Fibroblast of mammary gland (primary cell): ENCODE data around the gene LUC7L2.
A peak's percentile ranks its signal among the peaks of the same experiment; 100 is the strongest.
"Not testable (repeated sequence)": the region's sequence is repeated elsewhere in the genome, so short reads cannot be mapped to it uniquely, and the experiment has no call there.

Source experiments
- DNase-seq: peaks from one replicate; pipeline ENCODE4 v3.0.0-alpha.2; 2010; ENCODE audit warnings: low read depth
- H3K4me3 ChIP-seq: 2 replicates; pipeline ENCODE4 v1.5.1; 2011; ENCODE audit warnings: low read depth, mild to moderate bottlenecking, low read length, moderate library complexity; ENCODE audit not compliant: control insufficient read depth
- TF ChIP-seq, protein P1 (sequence below): conservative IDR thresholded peaks from 2 replicates; pipeline ENCODE4 v1.5.1; 2011; ENCODE audit warnings: low read depth, low read length, inconsistent platforms; ENCODE audit not compliant: control insufficient read depth, insufficient read depth

LUC7L2 gene

DNA sequence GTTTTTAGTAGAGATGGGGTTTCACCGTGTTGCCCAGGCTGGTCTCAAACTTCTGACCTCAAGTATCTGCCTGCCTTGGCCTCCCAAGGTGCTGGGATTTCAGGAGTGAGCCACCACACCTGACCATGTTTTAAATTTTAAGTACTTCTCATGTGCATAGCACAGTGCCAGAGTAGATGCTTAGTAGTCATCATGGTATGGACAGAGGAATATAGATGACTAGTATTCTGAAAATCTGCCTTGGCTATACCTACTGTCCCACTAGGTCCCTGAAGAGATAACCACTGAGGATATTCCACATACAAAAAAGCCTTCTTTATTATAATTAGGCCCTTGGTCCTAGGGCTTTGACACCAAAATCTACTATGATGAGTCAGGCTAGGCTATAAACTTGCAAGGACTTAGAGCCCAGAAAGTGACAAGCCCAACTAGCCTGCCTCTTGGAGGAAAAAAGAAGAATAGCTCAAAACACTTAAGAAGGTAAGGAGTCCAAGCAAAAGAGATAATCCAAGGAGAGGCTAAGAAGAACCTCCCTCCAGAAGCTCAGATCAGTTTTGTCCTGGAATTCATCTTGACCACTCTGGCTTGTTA lies 34.0 kb downstream of the LUC7L2 start:
- no peak overlapping the region for H3K4me3 ChIP-seq
- DNase-seq, result peak; percentile 21
- TF ChIP-seq, protein P1, sequence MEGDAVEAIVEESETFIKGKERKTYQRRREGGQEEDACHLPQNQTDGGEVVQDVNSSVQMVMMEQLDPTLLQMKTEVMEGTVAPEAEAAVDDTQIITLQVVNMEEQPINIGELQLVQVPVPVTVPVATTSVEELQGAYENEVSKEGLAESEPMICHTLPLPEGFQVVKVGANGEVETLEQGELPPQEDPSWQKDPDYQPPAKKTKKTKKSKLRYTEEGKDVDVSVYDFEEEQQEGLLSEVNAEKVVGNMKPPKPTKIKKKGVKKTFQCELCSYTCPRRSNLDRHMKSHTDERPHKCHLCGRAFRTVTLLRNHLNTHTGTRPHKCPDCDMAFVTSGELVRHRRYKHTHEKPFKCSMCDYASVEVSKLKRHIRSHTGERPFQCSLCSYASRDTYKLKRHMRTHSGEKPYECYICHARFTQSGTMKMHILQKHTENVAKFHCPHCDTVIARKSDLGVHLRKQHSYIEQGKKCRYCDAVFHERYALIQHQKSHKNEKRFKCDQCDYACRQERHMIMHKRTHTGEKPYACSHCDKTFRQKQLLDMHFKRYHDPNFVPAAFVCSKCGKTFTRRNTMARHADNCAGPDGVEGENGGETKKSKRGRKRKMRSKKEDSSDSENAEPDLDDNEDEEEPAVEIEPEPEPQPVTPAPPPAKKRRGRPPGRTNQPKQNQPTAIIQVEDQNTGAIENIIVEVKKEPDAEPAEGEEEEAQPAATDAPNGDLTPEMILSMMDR, result no peak

DNA sequence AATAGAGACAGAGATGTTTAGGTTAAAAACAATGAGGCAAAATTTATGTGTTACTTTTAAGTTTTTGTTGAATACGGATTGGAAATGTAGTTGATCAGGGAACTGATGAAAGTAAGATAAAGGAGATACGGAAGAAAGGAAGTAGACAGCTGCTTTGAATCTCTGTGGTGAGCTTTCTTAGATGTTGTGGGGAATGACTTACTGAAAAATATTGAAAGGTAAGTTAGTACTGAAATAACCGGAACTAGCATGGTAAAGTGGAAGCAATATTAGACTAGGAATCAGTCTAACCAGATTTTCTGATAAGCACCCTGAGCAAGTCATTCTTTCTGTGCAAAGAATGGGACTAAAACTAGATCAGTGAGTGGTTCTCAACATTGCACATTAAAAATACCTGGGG lies 34.8 kb downstream of the LUC7L2 start:
- H3K4me3 ChIP-seq, result no peak overlapping the region
- no peak for DNase-seq
- TF ChIP-seq, protein P1, result no peak

DNA sequence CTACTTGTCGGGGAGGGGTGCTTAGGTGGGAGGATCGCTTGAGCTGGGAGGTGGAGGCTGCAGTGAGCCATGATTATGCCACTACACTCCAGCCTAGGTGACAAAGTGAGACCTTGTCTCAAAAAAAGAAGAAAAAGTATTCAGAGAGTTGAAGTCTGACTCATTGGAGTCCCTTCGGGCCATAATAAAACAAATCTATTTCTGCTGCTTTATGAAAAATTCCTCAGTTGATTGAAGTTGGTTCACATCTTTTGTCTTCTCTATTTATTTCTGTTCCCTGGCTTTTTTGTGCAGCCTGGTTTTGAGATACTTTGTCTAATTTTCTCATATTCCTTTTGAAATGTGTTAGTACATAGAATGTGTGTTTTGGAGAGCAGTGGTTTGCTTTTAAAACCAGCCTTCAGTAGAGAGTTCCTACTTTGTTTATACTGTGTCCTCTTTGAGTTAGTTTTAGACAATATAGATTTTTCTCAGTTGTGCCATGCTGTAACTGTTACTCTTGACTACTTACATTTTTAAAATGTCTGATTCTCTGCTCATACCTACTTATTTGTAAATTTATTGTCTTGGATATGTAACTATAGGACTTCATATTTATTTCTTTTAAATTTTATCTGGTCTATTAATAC lies 36.7 kb downstream of the LUC7L2 start:
- no peak overlapping the region for H3K4me3 ChIP-seq
- TF ChIP-seq, protein P1, result no peak
- peak; percentile 2 for DNase-seq

DNA sequence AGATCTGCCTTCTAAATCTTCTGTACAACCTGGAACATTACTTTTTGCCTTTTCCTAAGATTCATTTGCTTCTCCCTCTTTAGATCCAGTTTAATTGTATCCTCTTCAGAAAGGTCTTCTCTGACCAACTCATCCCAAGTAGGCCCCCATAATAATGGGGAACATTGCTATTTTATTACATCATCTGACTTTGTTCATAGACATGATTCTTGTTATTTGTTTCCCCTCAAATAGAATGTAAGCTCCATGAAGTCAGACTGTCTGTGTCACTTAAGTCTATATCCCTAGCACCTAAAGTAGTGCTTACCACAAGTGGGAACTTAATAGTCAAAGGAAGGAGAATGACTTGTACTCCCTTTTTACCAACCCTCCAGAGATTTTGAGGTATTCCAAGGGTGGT lies 37.5 kb downstream of the LUC7L2 start:
- TF ChIP-seq, protein P1, result no peak
- no peak overlapping the region for H3K4me3 ChIP-seq
- no peak for DNase-seq

DNA sequence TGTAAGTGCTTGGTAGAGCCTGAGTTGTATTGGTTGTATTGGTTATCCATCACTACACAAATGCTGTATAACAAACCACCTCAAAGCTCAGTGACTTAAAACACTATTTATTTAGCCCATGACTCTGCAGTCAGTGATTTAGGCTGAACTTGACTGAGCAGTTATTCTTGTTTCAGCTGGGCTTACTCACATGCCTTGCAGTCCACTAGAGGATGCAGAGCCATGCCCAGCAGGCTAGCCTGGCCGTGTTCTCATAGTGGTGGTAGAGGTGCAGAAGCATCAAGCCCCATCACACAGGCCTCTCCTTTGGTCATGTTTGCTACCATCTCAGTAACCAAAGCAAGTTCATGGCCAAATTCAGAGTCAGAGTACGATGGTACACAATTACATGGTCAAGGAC lies 43.9 kb downstream of the LUC7L2 start:
- TF ChIP-seq, protein P1, result no peak
- DNase-seq, result no peak
- H3K4me3 ChIP-seq, result no peak overlapping the region

DNA sequence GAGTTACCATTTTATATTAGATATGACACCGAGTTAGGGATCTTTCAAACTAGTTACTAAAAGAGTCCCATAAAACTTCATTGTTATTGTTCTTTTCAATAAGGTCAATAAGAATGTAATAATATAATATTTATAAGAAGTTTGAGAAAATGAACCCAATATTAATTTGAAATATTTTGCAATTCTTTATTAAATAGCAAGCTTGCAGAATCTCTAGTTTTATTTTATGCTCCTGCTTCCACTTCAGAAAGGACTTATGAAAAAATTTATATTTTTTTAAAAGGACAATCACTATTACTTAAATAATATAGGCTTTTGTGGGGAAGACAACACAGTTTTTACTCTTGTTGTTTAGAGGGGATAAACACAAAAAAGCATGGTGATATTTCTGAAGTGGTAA lies 47.9 kb downstream of the LUC7L2 start:
- no peak overlapping the region for H3K4me3 ChIP-seq
- DNase-seq, result no peak
- TF ChIP-seq, protein P1, result no peak

DNA sequence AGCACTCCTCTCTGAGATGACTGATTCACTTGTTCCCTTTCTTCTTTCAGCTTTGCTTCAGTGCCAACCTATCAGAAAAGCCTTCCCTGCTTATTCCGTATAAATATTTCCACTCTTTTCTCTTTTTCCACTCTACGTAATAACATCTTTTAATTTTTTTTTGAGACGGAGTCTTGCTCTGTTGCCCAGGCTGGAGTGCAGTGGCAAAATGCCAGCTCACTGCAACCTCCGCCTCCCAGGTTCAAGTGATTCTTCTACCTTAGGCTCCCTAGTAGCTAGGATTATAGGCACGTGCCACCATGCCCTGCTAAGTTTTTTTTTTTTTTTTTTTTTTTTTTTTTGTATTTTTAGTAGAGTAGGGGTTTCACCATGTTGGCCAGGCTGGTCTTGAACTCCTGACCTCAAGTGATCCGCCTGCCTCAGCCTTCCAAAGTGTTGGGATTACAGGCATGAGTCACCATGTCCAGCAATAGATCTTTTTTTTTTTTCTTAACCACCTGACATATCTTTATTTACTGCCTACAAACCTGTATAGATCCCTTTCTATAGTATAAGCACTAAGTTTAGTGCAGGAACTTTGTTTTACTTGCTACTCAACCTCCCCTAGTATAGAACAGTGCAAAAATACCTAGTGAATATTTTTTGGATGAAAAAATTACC lies 55.2 kb downstream of the LUC7L2 start:
- DNase-seq, H3K4me3 ChIP-seq: not testable (repeated sequence)
